ENCODE results near the gene GTF2F2.

Gene GTF2F2

GRCh38 chr13:45168555-45168930 lies 48.2 kb downstream of the GTF2F2 start:
- no peak for TF ChIP-seq CTCF (conservative IDR thresholded peaks at IDR 0.05; ENCODE audit: low read depth)
- ChIA-PET POLR2A (ENCODE audit: low non-redundant PET) (no interaction called here), CTCF (no interaction called here)
- no peak for DNase-seq (ENCODE audit: low spot score)
- H3K27ac ChIP-seq: peak overlapping the region; percentile 98

- CTCF ChIA-PET: no interaction called here
- POLR2A ChIA-PET (ENCODE audit: low non-redundant PET): no interaction called here
- H3K27ac ChIP-seq: no peak overlapping the region
- no peak for TF ChIP-seq CTCF (conservative IDR thresholded peaks at IDR 0.05; ENCODE audit: low read depth)
- DNase-seq (ENCODE audit: low spot score): no peak
Measured at GRCh38 chr13:45174478-45174877, 54.2 kb downstream of the GTF2F2 start.

GRCh38 chr13:45178349-45179162 lies 58.2 kb downstream of the GTF2F2 start:
- no peak for TF ChIP-seq CTCF (conservative IDR thresholded peaks at IDR 0.05; ENCODE audit: low read depth)
- CTCF ChIA-PET: no interaction called here
- no peak overlapping the region for H3K27ac ChIP-seq

GRCh38 chr13:45179428-45179827 lies 59.1 kb downstream of the GTF2F2 start:
- no peak overlapping the region for H3K27ac ChIP-seq
- CTCF ChIA-PET: no interaction called here
- POLR2A ChIA-PET (ENCODE audit: low non-redundant PET): no interaction called here
- no peak for TF ChIP-seq CTCF (conservative IDR thresholded peaks at IDR 0.05; ENCODE audit: low read depth)
- no peak for DNase-seq (ENCODE audit: low spot score)

More at GRCh38 chr13:45178349-45179162, 58.2 kb downstream of the GTF2F2 start:
- DNase-seq (ENCODE audit: low spot score): no peak
- POLR2A ChIA-PET (ENCODE audit: low non-redundant PET): no interaction called here

- H3K27ac ChIP-seq: no peak overlapping the region
- CTCF ChIA-PET: no interaction called here
- TF ChIP-seq CTCF (conservative IDR thresholded peaks at IDR 0.05; ENCODE audit: low read depth): no peak
- POLR2A ChIA-PET (ENCODE audit: low non-redundant PET): no interaction called here
- no peak for DNase-seq (ENCODE audit: low spot score)
Measured at GRCh38 chr13:45180303-45180702, 60.0 kb downstream of the GTF2F2 start.

GRCh38 chr13:45180713-45181601 lies 60.6 kb downstream of the GTF2F2 start:
- ChIA-PET POLR2A (ENCODE audit: low non-redundant PET) (interaction anchor here (0.6 kb wide), 1 partner anchor 69 kb away, joined by 4 read pairs; no protein-coding TSS in a partner anchor), CTCF (interaction anchor here (0.6 kb wide), 1 partner anchor 86 kb away, joined by 3 read pairs; no protein-coding TSS in a partner anchor)
- DNase-seq (ENCODE audit: low spot score): no peak
- peak overlapping the region; percentile 62 for H3K27ac ChIP-seq
- no peak for TF ChIP-seq CTCF (conservative IDR thresholded peaks at IDR 0.05; ENCODE audit: low read depth)

Data from RWPE1 (cell line).